Activated CD4-positive, alpha-beta T cell treated with anti-CD3 and anti-CD28 coated beads, Interleukin-2, amount 10 ng/mL, durations not matched to agents 24 days and 14 days (primary cell): Measurements from ENCODE around the gene SMAP1. TPM values are rescaled to one million over a fixed set of nuclear protein-coding genes. Genes with fewer than 3 reads are reported as not detected.

Source experiments
- DNase-seq: peaks from one replicate; pipeline ENCODE4 v3.0.0; 2022
- H3K27ac Mint-ChIP-seq: one replicate; pipeline ENCODE4 v1.8.0; 2022; ENCODE audit warnings: mild to moderate bottlenecking, mixed read lengths
- H3K27me3 Mint-ChIP-seq: one replicate; pipeline ENCODE4 v1.8.0; 2022; ENCODE audit warnings: mixed read lengths
- H3K36me3 Mint-ChIP-seq: one replicate; pipeline ENCODE4 v1.8.0; 2022; ENCODE audit warnings: low read depth, mild to moderate bottlenecking, mixed read lengths
- H3K4me1 Mint-ChIP-seq: one replicate; pipeline ENCODE4 v1.8.0; 2021; ENCODE audit warnings: mixed read lengths
- H3K4me3 Mint-ChIP-seq: one replicate; pipeline ENCODE4 v1.8.0; 2022; ENCODE audit warnings: mild to moderate bottlenecking, moderate library complexity, mixed read lengths
- H3K9me3 Mint-ChIP-seq: one replicate; pipeline ENCODE4 v1.8.0; 2021; ENCODE audit warnings: mixed read lengths
- intact Hi-C: fragments of 100-400 bp; cut with micrococcal nuclease; formaldehyde crosslinking; loops from one replicate; pipeline ENCODE4 v1.15.1; 2023
- total RNA-seq: library from RNA; stranded (reverse); gene quantifications from 2 replicates; pipeline ENCODE4 v1.2.3, GENCODE V29; 2022

The SMAP1 gene
- 21.5 and 23.2 TPM in 2 replicates for total RNA-seq

- peak; percentile 98 for DNase-seq
- H3K27me3 Mint-ChIP-seq = no peaks in the 10 kb centered on the region
- peaks cover 18% of the 10 kb centered on the region for H3K36me3 Mint-ChIP-seq
- peaks cover 52% of the 10 kb centered on the region for H3K4me1 Mint-ChIP-seq
- intact Hi-C loops = loop anchor here (1.0 to 5.0 kb wide), 6 partner anchors 17 to 871 kb away; partner anchors contain the start of genes FAM135A, LMBRD1 and SDHAF4
- peaks cover 5% of the 10 kb centered on the region for H3K9me3 Mint-ChIP-seq
- H3K27ac Mint-ChIP-seq = peak within 1 kb of the TSS; percentile 94
- peak within 1 kb of the TSS; percentile 90 for H3K4me3 Mint-ChIP-seq
These were observed at the start of gene SMAP1 for GRCh38 chr6:70667711-70668498. Gene SMAP1 (plus strand): TSS chr6:70667883. CDS start chr6:70668024, 141 bp downstream.

DNA sequence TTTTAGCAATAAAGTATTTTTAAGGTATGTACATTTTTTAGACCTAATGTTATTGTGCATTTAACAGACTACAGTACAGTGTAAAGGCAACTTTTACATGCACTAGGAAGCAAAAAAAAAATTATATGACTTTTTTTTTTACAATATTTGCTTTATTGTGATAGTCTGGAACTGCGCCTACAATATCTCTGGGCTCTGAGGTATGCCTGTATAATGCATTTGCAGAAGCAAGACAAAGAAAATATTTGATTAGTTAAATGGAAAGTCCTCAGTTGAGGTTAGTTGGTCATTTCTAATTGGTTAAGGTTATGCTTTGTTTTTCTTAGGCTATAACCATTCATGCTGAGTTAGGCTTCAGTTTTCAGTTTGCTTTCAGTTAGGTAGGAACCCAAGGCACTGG, 46.9 kb upstream of the SMAP1 start:
- peaks cover 1% of the 10 kb centered on the region for H3K27me3 Mint-ChIP-seq
- no peaks in the 10 kb centered on the region for H3K9me3 Mint-ChIP-seq
- intact Hi-C loops = no loop called here
- no peaks in the 10 kb centered on the region for H3K36me3 Mint-ChIP-seq
- no peak overlapping the region for H3K27ac Mint-ChIP-seq
- DNase-seq = no peak
- H3K4me1 Mint-ChIP-seq = no peaks in the 10 kb centered on the region
- H3K4me3 Mint-ChIP-seq = no peak overlapping the region

DNA sequence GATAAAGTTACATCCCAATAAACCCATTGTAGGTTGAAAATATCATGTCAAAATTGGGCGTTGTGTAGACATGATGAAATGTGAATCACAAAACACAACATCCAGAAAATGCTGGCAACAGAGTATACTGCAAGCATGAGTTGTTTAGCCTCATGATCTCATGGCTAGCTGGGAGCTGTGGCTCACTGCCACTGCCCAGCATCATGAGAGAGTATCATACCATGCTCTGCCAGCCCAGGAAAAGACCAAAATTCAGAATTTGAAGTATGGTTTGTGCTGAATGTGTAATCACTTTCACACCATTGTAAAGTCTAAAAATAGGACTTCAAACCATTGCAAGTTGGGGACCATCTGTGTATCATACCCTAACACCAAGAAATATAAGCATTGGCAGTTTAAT, 45.2 kb upstream of the SMAP1 start:
- Mint-ChIP-seq H3K27me3 (peaks cover 1% of the 10 kb centered on the region), H3K36me3 (no peaks in the 10 kb centered on the region), H3K9me3 (no peaks in the 10 kb centered on the region), H3K4me3 (no peak overlapping the region), H3K27ac (no peak overlapping the region), H3K4me1 (no peaks in the 10 kb centered on the region)
- no peak for DNase-seq
- intact Hi-C loops = no loop called here

- DNase-seq = no peak
- Mint-ChIP-seq H3K27me3 (peaks cover 5% of the 10 kb centered on the region), H3K4me3 (no peak overlapping the region), H3K36me3 (no peaks in the 10 kb centered on the region), H3K27ac (no peak overlapping the region), H3K4me1 (no peaks in the 10 kb centered on the region), H3K9me3 (no peaks in the 10 kb centered on the region)
- intact Hi-C loops = no loop called here
These were observed 42.2 kb upstream of the SMAP1 start for GRCh38 chr6:70625436-70625835.

GRCh38 chr6:70627500-70628254, 40.0 kb upstream of the SMAP1 start:
- Mint-ChIP-seq H3K4me1 (no peaks in the 10 kb centered on the region), H3K9me3 (no peaks in the 10 kb centered on the region), H3K27ac (no peak overlapping the region), H3K4me3 (no peak overlapping the region), H3K36me3 (no peaks in the 10 kb centered on the region), H3K27me3 (peaks cover 10% of the 10 kb centered on the region)
- no peak for DNase-seq
- intact Hi-C loops = no loop called here

GRCh38 chr6:70629929-70630328, 37.8 kb upstream of the SMAP1 start:
- Mint-ChIP-seq H3K27ac (no peak overlapping the region), H3K4me3 (no peak overlapping the region), H3K36me3 (no peaks in the 10 kb centered on the region), H3K27me3 (peaks cover 10% of the 10 kb centered on the region), H3K4me1 (no peaks in the 10 kb centered on the region), H3K9me3 (no peaks in the 10 kb centered on the region)
- DNase-seq = no peak
- intact Hi-C loops = no loop called here

GRCh38 chr6:70633870-70634269, 33.8 kb upstream of the SMAP1 start:
- Mint-ChIP-seq H3K27ac (no peak overlapping the region), H3K36me3 (no peaks in the 10 kb centered on the region), H3K27me3 (peaks cover 8% of the 10 kb centered on the region), H3K9me3 (no peaks in the 10 kb centered on the region), H3K4me1 (no peaks in the 10 kb centered on the region), H3K4me3 (no peak overlapping the region)
- no peak for DNase-seq
- intact Hi-C loops = no loop called here

- Mint-ChIP-seq H3K9me3 (no peaks in the 10 kb centered on the region), H3K36me3 (no peaks in the 10 kb centered on the region), H3K4me1 (peaks cover 4% of the 10 kb centered on the region), H3K27me3 (peaks cover 2% of the 10 kb centered on the region), H3K27ac (no peak overlapping the region), H3K4me3 (no peak overlapping the region)
- intact Hi-C loops = no loop called here
- no peak for DNase-seq
These were observed 31.1 kb upstream of the SMAP1 start for GRCh38 chr6:70636596-70636995.

DNA sequence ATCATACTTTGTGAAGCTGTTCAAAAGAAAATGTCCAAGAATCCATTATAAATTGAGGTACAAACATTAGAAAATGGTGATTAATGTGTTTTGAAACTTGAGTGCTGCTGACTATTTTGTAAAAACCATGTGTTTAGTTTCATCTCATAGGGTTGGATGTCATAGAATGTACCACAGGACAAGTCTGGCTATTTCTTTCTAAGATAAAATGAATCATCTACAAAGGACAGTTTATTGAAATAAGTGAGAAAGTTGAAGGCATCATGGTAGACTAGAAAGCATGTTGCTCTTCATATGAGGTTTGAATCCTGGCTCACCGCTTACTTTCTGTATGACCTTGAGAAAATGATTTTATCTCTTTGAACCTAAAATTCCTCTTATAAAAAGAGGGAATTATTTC, 29.2 kb upstream of the SMAP1 start:
- H3K4me1 Mint-ChIP-seq = peaks cover 4% of the 10 kb centered on the region
- H3K9me3 Mint-ChIP-seq = no peaks in the 10 kb centered on the region
- no peaks in the 10 kb centered on the region for H3K36me3 Mint-ChIP-seq
- peaks cover 2% of the 10 kb centered on the region for H3K27me3 Mint-ChIP-seq
- H3K27ac Mint-ChIP-seq = no peak overlapping the region
- no peak for DNase-seq
- intact Hi-C loops = no loop called here
- no peak overlapping the region for H3K4me3 Mint-ChIP-seq

DNA sequence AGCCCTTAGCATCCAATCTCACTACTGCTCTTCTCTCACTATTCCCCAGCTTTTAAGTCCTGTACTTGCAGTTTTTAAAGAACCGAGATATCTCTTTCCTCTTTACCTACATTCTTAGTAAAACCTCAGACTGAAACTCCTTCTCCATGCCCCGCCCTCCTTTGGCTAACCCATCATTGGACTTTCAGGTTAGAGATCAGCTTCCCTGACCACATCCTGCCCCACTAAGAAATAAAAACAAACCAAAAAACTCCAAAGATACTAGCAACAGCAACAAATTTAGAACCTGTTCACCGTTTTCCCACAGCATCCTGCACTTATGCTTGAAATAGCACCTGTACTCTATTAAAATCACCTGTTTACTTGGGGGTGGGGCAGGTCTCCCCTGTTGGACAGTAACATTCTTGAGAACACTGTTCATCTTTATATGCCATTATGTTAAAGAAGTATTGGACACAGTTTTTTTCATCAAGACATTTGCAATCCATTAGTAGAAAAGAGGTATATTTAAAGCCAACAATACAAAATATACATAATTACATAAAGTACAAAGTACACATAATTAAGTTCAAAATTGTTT, 16.3 kb upstream of the SMAP1 start:
- Mint-ChIP-seq H3K9me3 (no peaks in the 10 kb centered on the region), H3K36me3 (no peaks in the 10 kb centered on the region), H3K4me3 (peak overlapping the region; percentile 71), H3K27ac (peak overlapping the region; percentile 84), H3K27me3 (no peaks in the 10 kb centered on the region), H3K4me1 (peaks cover 45% of the 10 kb centered on the region)
- peak; percentile 94 for DNase-seq
- intact Hi-C loops = loop anchor here (1.0 kb wide), 1 partner anchor 16 kb away; the partner anchor contains the start of gene SMAP1

DNA sequence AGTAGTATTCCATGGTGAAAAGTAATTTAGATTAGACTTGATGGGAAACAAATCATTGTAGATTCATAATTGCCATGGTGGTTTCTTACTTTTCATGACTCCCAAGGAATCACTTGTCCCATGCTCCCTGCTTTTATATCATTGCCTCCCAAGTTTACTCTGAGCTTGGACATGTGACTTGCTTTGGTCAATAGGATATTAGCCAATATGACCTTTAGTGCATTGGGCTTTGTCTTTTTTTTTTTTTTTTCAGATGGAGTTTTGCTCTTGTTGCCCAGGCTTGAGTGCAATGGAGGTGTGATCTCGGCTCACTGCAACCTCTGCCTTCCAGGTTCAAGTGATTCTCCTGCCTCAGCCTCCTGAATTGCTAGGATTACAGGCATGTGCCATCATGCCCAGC, 15.5 kb upstream of the SMAP1 start:
- intact Hi-C loops = no loop called here
- Mint-ChIP-seq H3K4me1 (peaks cover 42% of the 10 kb centered on the region), H3K9me3 (no peaks in the 10 kb centered on the region), H3K4me3 (no peak overlapping the region), H3K27me3 (no peaks in the 10 kb centered on the region), H3K36me3 (no peaks in the 10 kb centered on the region), H3K27ac (no peak overlapping the region)
- DNase-seq = no peak

- intact Hi-C loops = no loop called here
- Mint-ChIP-seq H3K27me3 (peaks cover 13% of the 10 kb centered on the region), H3K4me3 (no peak overlapping the region), H3K4me1 (peaks cover 9% of the 10 kb centered on the region), H3K9me3 (peaks cover 11% of the 10 kb centered on the region), H3K36me3 (no peaks in the 10 kb centered on the region), H3K27ac (no peak overlapping the region)
- no peak for DNase-seq
These were observed 10.0 kb upstream of the SMAP1 start for GRCh38 chr6:70657706-70658105.

DNA sequence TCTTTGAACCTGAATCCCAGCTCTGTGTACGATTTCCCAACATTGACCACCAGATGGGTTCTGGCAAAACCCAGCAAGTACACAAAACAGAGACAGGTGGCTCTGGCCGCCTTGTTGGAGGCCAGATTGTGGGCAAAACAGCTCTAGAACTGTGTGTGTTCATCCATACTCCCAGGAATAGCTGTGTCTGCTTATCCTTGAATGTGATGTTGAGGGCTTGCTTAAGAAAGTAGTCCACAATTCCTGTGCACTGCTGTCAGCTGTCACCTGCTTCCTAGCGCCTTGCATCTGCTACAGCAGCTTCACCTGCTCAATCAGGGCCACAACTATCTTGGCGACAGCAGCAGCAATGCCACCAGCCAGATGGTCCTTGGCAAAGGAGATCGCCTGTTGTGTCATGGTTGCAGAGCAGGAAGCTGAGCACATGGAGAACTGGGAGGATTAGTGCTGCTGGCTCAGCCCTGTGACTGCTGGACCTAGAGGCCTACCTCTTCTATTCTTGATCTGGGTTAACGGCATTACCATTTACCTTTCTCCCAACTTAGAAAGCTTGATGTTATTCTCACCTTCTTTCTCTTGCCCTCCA, 3.7 kb upstream of the SMAP1 start:
- H3K4me1 Mint-ChIP-seq = peaks cover 17% of the 10 kb centered on the region
- no peak overlapping the region for H3K4me3 Mint-ChIP-seq
- H3K9me3 Mint-ChIP-seq = peaks cover 16% of the 10 kb centered on the region
- DNase-seq = no peak
- H3K27ac Mint-ChIP-seq = no peak overlapping the region
- H3K27me3 Mint-ChIP-seq = peaks cover 13% of the 10 kb centered on the region
- H3K36me3 Mint-ChIP-seq = no peaks in the 10 kb centered on the region
- intact Hi-C loops = no loop called here
